Activated naive CD8-positive, alpha-beta T cell treated with anti-CD3 and anti-CD28 coated beads, Interleukin-2, amount 50 U/mL, for 16 hours (primary cell): ENCODE data around the gene ATP2A3.
"Not testable (repeated sequence)": the region's sequence is repeated elsewhere in the genome, so short reads cannot be mapped to it uniquely, and the experiment has no call there.

Experiments used
- DNase-seq: peaks from one replicate; pipeline ENCODE4 v3.0.0-alpha.2; 2020; ENCODE audit warnings: low read depth, low spot score

The ATP2A3 gene

DNA sequence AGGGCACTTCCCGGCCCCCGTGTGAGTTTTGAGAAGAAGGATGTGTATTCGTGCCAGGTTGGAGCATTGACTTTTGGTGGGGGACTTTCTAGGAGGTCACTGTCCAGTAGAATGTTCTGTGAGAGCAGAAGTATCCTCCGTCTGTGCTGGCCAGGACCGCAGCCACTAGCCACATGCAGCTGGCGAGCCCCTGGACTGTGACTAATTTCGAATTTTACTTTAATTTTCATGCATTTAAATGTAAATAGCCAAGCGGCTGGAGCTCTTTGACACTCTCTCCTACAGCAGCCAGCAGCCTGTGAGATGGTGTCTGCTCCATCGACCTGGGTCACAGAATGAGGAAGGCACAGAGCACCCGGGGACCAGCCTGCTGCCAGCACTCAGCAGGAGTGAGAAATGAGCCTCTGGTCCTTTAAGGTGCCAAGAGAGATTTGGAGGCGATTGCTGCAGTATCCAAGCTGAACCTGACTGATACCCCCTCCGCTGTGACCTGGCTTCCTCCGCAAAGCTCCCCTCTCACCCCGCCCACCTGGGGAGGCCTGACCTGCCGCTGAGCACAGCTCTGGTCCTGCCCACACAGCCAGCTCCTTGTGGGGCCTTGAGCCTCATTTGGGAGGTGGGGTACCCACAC is 7.8 kb downstream of the ATP2A3 start:
- DNase-seq: no peak

DNA sequence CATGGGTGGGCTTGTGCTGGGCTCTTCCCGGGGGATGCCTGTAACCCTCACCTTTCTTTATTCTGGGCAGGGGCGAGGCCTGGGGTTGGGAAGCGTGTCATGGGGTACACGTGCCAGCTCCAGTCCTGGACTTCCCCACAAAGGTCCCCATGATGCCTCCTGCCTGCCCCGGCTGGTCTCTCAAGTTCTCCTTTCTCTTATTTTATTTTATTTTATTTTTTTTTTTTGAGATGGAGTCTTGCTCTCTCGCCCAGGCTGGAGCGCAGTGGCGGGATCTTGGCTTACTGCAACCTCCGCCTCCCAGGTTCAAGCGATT is 8.6 kb downstream of the ATP2A3 start:
- no peak for DNase-seq

DNA sequence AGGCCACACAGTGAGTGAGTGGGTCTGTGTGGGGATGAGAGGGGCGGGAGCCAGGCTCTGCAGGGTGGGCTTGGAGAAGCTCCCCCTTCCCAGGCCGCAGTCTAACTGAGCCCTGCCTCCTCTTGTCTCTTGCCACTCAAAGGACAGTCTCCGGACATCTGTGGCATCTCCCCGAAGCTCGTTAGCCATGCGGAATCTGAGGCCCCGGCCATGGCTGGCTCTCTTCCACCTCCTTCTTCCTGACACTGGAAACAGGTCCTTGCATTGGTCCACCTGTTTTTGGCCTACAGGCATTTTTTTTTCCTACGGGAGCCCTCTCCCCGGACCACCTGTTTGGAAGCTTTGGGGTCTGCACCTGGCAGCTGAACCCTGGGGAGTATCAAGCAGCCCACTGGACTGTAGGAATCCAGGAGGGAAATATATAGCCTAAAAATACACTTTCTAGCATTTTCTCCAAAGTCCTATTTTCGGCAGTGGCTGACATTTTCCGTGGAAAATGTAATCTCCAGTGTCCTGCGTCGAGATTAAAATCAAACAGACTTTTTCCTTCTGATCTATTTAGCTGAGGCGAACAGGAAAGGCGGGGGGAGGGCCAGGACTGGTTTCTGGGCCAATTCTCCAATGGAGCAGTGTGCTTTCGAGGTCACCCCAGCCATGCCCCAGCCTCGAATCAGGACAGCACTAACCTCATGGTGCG is 9.1 kb downstream of the ATP2A3 start:
- no peak for DNase-seq

DNA sequence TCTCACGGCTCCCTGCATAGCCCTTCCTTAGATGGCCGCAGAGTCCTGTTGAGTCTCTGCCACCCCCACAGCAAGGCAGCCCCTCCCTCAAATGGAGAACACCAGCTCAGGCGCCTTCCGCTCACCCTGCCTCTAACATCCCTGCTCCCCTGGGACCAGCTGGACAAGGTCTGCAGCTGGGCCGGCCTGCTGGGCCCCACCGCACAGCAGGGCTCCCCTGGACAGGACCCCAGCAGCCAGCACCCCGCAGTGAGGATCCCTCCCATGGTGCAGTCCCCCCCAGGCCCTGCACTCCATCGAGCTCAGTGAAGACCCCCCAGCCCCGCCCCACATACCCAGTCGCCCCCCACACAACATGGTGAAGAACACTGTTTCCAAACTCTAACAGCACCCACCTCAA is 10.2 kb downstream of the ATP2A3 start:
- DNase-seq: no peak

DNA sequence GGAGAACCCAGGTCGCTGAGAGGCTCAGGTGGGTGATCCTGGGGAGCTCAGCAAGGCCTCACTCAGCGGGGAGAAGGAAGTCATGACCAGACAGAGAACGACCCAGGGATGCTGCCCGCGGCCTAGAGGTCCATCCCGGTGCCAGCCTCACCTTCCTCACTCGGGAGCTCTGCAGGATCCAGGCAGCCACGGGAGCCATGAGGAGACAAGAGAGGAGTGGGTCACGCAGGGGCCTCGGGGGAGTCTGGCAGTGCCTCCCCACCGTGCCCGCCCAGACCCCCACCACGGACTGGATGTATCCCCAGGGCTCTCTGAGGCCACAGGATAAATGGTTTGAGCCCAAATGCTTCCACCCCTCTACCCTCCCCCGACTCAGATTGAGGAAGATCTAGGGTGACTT is 10.7 kb downstream of the ATP2A3 start:
- no peak for DNase-seq

DNA sequence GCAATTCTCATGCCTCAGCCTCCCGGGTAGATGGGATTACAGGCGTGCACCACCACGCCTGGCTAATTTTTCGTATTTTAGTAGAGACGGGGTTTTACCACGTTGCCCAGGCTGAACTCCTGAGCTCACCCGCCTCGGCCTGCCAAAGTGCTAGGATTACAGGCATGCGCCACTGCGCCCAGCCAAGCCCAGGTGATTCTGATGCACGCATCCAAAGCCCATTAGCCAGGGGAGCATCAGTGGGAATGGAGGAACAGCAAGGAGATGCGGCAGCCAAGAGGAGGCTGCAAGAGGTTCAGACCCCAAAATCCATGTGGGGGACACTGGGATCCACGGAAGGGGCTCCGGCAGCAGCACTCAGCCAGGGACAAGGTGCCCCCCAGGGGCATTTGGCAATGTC is 12.1 kb downstream of the ATP2A3 start:
- DNase-seq: no peak

DNA sequence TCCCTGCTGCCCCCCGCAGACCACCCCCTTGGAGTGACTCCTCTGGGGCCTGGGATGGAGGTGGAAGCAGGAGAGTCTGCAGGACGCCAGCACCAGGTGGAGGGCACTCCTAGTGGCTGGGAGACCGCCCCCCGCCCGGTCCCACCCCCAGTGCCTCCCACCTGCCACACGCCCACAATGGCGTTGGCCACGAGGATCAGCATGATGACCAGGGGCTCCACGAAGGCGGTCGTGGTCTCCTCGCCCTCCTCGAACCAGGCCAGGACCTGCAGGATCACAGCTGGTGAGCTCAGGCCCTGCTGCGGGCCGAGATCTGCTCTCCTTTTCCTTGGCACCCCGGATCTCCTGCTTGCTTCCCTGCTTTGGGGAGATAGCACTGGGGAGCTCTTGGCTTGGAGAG is 12.8 kb downstream of the ATP2A3 start:
- no peak for DNase-seq

DNA sequence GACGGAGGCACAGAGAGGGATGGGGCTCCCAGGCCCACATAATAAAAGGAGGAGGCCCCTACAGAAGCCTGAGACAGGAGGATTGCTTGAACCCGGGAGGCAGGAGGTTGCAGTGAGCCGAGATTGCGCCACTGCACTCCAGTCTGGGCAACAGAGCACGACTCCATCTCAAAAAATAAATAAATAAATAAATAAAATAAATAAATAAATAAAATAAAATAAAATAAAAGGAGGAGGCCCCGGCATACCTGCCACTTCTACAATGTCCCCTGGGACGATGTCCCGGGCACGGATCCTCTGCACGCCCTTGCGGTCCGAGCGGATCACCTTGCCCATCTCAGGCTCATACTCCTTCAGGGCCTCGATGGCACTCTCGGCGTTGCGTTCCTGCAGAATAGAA is 13.2 kb downstream of the ATP2A3 start:
- DNase-seq: no peak

DNA sequence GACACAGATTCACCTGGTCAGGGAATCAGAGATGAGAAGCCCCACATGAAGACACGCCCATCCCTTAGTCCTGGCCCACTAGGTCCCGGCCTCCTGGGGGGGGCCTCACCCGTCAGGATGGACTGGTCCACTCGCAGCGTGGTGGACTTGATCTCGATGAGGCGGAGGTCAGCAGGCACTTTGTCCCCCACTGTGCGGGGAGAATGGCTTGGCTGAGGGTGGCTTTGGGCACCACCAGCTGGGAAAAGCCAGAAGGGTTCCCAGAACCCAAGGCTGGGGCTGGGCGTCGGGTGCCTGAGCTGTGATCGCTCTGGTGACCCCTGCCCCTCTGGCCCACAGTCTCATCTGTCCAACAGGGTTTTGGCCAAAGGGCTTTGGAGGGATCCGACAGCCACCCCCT is 13.7 kb downstream of the ATP2A3 start:
- no peak for DNase-seq

DNA sequence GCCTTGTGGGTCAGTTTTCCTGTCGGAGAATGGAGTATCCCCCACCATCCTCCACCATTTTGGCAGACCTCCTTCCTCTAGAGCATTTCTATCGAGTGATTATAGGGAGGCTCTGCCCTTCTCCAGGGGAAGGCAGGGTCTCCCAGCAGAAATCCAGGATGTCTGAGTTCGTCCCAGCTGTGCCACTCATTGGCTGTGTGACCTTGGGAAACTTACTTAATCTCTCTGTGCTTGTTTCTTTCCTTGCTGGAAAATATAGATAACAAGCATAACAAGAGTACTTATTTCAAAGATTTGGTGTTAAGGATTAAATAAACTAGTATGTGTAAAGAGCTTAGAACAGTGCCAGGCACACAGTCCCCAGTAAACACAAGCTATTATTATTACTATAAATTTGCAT is 14.8 kb downstream of the ATP2A3 start:
- no peak for DNase-seq

DNA sequence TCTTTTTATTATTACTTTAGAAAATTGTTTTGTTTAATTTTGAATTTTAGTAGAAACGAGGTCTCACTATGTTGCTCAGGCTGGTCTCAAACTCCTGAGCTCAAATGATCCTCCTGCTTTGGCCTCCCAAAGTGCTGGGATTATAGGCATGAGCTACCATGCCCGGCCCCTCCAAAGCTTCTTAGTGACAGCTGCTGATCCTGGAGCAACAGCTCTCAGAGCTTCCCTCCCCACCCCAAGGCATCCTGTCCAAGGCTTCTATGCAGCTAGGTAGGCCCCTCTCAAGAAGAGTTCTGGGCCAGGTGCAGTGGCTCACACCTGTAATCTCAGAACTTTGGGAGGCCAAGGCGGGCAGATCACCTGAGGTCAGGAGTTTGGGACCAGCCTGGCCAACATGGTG is 15.7 kb downstream of the ATP2A3 start:
- DNase-seq: not testable (repeated sequence)

DNA sequence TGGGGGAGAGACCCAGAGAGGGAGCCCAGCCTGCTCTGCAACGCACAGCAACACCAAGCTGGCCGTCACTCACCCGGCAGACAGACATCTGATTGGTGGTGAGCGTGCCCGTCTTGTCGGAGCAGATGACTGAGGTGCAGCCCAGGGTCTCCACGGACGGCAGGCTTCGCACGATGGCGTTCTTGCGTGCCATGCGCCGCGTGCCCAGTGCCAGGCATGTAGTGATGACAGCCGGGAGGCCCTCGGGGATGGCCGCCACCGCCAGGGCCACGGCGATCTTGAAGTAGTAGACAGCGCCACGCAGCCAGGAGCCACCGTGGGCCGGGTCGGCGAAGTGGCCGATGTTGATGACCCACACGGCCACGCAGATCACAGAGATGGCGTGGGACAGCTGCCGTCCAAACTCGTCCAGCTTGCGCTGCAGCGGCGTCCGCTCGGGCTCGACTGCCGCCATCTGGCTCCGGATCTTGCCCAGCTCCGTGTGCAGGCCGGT is 16.9 kb downstream of the ATP2A3 start:
- no peak for DNase-seq

DNA sequence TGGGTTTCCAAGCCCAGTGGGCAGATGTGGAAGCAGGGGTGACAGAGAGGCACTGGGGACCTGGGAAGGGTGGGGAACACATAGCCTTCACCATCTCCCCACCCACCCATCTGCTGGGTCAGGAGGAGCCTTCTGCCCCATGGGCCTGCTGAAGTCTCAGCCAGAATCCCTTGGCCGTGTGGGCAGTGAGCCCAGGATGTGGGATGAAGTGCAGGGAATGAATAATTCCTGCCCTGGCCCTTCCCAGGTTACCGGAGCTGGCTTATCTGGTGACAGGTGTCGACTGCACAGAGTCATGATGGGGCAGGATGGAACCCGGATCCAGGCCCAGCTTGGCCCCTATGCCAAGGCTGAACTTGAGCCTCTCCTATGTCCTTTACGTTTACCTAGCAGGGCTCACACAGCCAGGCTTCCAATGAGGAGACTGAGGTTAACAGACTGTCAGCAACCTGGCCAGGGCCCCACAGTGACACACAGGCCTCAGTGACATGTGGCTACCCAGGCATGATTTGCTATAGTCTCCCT is 17.5 kb downstream of the ATP2A3 start:
- no peak for DNase-seq

DNA sequence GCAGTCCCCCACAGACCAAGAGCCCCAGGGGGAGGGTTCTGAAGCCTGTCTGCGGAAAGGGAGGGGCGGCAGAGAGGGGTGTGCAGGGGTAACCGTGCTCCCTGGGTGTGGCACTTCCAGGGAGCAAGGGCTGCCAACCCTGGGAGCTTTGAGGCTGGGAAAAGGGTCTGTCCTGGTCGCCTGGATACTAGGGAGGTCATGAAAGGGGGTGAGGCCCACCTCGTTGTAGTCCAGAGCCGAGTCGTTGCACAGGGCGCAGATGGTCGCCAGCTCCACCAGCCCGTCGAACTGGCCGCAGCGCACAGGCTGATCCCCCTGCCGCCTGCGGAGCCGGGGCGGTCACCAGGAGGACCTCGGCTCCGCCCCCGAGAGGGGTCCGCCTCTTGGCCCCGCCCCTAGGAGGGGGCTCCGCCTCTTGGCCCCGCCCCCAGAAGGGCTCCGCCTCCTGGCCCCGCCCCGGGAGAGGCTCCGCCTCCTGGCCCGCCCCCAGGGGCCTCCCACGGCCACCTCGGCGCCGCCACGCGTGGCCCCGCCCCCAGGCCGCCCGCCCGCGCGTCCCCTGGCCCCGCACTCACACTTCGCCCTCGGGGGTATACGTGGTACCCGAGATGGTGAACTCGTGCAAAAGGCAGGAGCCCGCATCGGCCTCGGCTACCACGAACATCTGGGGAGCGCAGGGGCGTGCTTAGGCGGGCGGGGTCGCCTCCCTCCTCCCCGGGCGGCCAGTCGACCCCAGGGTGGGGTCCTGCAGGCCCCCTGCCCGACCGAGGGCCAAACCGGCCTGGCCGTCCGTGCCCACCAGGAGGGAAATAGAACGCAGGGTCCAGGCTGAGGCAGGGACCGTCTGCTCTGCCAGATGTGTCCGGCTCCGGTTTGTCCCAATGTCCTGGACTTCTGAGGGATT is 19.5 kb downstream of the ATP2A3 start:
- DNase-seq: no peak

DNA sequence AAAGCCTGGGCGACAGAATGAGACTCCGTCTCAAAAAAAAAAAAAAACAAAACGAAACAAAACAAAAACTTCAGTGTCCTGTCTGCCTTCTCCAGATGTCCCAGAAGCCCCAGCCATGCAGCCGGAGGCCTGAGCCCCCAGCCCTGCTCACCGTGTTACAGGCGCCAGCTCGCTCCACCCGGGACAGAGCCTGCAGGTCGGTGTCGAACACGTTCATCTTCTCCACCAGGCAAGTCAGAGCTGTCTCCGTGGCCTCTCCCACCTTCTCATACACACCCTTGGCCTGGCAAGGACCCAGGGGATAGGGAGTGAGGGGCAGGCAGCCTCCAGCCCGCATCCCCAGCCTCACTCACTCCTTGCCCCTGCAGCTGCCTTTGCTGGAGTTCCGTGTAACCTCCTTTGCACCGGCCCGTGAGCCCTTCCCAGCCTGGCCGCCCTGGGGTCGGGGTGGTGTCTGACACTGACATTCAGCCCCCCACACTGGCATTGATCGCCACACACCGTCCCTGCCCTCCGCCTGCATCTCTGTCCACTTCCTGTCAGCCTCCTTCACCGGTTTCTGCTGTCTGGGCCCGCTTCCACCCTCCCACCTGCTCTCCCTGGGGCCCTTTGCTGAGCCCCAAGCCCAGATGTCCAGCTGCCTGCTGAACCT is 20.9 kb downstream of the ATP2A3 start:
- no peak for DNase-seq

DNA sequence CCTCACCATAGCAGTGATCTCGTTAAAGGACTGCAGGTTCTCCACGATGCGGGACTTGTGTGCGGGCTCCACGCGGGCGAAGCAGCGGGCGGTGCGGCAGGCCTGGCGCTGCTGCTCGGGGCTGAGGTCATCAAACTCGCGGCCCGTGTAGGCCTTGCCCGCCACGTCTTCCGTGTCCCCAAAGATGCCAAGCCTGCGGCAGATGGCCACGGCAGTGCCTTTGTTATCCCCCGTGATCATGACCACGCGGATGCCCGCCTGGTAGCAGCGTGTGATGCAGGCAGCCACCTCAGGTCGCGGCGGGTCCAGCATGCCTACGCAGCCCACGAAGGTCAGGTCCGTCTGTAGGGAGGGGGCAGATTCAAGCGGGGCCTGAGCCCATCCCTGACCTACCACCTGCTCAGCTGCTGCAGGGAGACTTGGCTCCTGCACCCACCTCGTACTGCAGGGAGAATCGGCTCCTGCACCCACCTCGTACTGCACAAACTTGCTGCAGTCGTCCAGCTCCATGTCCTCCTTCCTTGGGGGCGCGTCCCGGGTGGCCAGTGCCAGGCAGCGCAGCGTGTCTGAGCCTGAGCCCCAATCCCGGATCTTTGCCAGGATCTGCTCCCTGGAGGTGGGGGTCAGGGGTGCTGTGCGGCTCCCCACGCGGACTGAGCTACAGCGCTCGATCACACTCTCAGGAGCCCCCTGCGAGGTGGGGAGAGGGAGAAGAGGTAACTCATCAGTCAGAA is 23.1 kb downstream of the ATP2A3 start:
- no peak for DNase-seq

DNA sequence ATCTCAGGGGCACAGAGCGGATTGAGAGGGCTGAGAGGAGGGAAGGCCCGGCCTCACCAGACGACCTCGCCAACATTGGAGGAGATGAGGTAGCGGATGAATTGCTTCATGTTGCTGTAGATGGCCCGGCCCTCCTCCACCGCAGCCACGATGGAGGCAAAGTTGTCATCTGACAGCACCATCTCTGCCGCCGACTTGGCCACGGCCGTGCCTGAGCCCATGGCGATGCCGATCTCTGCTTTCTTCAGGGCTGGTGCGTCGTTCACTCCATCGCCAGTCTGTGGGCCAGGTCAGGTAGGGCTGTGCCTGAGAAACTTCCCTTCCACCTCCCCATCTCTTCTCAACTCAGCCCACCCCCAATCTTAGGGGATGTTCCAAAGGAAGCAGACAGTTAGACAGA is 26.9 kb downstream of the ATP2A3 start:
- no peak for DNase-seq

DNA sequence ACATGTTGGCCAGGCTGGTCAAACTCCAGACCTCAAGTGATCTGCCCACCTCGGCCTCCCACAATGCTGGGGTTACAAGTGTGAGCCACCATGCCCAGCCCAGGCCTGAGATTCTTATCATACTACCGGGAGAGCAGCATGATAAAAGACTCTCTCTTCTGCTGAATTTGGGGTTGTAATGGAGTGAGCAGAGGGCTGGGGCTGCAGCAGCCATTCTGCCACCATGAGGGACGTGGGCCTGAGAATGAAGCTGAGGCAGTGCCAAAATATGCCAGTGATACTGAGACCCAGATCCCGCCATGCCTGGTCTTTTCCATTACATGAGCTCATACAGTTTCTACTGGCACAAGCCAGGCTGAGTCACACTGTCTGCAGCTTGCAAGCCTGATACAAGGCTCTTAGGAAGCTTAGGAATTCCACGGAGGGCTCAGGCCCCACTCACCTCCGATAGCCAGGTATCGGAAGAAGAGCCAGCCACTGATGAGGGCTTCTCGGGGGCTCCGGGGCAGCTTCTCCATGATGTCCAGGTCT is 28.3 kb downstream of the ATP2A3 start:
- no peak for DNase-seq

DNA sequence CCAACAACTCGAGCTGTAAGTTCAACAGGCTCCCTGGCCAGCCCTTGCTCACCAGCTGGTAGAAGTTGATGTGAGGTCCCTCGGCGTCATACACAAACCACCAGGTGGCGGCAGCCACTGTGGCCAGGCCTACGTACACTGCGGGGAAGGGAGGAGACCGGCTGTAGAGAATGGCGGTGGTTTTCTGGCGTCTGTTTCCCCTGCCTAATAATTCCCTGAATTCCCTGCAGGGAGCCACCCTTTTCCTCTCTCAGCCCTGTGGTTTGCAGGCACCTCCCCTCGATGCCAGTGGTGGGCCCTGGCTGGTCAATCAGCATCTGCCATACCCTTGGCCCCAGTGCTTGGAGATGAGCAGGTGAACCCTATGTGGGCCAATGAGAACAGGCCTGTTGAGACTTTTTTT is 29.1 kb downstream of the ATP2A3 start:
- DNase-seq: no peak

DNA sequence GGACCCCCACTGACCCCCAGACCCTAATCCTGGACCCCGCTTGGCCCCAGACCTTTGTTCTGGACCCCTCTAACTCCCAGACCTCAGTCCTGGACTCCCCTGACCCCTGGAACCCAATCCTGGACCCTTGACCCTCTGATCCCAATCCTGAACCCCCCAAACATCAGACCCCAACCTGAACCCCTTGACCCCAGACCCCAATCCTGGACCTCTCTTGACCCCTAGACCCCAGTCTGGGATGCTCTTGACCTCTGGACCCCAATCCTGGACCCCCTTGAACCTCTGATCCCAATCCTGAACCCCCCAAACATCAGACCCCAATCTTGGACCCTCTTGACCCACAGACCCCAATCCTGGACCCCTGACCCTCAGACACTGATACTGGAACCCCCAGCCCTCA is 34.5 kb downstream of the ATP2A3 start:
- DNase-seq: no peak

DNA sequence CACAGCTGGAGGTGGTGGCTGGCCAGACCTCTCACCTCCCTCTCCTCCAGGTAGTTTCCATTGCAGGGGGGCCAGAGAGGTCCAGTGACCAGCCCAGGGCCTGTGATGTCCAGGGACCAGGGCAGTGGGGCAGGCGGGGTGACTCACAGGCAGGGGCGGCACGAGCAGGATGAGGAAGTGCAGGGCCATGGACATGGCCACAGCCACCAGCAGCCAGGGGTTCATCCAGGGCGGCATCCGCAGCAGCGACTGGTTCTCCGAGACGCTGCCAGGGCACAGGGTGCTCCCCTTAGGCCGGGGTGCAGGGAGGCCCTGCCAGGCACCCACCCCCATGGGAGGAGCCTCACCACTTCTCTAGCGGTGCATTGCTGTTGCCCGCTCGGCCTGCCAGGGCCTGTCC is 35.1 kb downstream of the ATP2A3 start:
- DNase-seq: no peak
